ENCODE results near the gene FETUB. TPM values are rescaled to one million over a fixed set of nuclear protein-coding genes. Genes with fewer than 3 reads are reported as not detected.

FETUB gene
- total RNA-seq, 2 experiments from 2014 or later = not detected

DNA sequence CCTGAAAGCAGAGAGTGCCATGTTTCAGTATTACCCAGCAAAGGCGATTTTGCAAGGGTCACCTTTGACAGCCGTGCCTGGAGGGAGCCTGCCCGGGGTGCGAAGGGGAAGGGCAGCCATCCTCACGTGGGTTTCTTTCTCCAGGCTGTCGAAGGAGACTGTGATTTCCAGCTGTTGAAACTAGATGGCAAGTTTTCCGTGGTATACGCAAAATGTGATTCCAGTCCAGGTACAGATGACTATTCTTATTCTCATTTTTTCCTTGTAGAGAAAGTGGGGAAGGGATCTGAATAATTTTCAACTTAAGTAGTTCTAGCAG lies 23.9 kb upstream of the FETUB start:
- Histone ChIP-seq H3K36me3 (ENCODE audit: insufficient read depth, low read length) (no peaks in the 10 kb centered on the region), H3K4me1 (ENCODE audit: insufficient read depth, low read length, poor library complexity, severe bottlenecking) (peaks cover 18% of the 10 kb centered on the region), H3K79me2 (ENCODE audit: insufficient read depth, low read depth, low read length) (no peaks in the 10 kb centered on the region), H3K9me2 (ENCODE audit: insufficient read depth, low read length) (no peaks in the 10 kb centered on the region), H3K4me3 (ENCODE audit: low read depth, low read length, poor library complexity, severe bottlenecking) (no peak overlapping the region), H3K27ac (ENCODE audit: low read depth, low read length, poor library complexity, severe bottlenecking) (no peak overlapping the region), H2AFZ (ENCODE audit: low read length) (no peak overlapping the region), H3K4me2 (ENCODE audit: low read length) (no peak overlapping the region), H3K9me3 (ENCODE audit: low read length) (no peaks in the 10 kb centered on the region), H4K20me1 (ENCODE audit: insufficient read depth, low read length) (no peaks in the 10 kb centered on the region)
- BruUV-seq (replicated peaks) = no TSS peak
- TF ChIP-seq, protein P1, sequence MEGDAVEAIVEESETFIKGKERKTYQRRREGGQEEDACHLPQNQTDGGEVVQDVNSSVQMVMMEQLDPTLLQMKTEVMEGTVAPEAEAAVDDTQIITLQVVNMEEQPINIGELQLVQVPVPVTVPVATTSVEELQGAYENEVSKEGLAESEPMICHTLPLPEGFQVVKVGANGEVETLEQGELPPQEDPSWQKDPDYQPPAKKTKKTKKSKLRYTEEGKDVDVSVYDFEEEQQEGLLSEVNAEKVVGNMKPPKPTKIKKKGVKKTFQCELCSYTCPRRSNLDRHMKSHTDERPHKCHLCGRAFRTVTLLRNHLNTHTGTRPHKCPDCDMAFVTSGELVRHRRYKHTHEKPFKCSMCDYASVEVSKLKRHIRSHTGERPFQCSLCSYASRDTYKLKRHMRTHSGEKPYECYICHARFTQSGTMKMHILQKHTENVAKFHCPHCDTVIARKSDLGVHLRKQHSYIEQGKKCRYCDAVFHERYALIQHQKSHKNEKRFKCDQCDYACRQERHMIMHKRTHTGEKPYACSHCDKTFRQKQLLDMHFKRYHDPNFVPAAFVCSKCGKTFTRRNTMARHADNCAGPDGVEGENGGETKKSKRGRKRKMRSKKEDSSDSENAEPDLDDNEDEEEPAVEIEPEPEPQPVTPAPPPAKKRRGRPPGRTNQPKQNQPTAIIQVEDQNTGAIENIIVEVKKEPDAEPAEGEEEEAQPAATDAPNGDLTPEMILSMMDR (conservative IDR thresholded peaks at IDR 0.05; ENCODE audit: low read length) = no peak
- no peak for TF ChIP-seq EZH2phosphoT487 (IDR thresholded peaks at IDR 0.05; ENCODE audit: borderline replicate concordance, low read depth, low read length)
- intact Hi-C loops (cut with micrococcal nuclease; ENCODE audit: unreplicated experiment) = loop anchor here (5.0 kb wide), 2 partner anchors 141 to 551 kb away; no protein-coding TSS in a partner anchor
- DNase-seq (ENCODE audit: low spot score) = no peak
- POLR2A ChIA-PET = interaction anchor here (0.5 to 1.5 kb wide), 6 partner anchors 21 to 191 kb away, joined by 3 to 5 read pairs (median 4); no protein-coding TSS in a partner anchor
- CTCF ChIA-PET (ENCODE audit: unreplicated experiment) = interaction anchor here (1.0 kb wide), 2 partner anchors 49 kb away, joined by 3 read pairs; no protein-coding TSS in a partner anchor

DNA sequence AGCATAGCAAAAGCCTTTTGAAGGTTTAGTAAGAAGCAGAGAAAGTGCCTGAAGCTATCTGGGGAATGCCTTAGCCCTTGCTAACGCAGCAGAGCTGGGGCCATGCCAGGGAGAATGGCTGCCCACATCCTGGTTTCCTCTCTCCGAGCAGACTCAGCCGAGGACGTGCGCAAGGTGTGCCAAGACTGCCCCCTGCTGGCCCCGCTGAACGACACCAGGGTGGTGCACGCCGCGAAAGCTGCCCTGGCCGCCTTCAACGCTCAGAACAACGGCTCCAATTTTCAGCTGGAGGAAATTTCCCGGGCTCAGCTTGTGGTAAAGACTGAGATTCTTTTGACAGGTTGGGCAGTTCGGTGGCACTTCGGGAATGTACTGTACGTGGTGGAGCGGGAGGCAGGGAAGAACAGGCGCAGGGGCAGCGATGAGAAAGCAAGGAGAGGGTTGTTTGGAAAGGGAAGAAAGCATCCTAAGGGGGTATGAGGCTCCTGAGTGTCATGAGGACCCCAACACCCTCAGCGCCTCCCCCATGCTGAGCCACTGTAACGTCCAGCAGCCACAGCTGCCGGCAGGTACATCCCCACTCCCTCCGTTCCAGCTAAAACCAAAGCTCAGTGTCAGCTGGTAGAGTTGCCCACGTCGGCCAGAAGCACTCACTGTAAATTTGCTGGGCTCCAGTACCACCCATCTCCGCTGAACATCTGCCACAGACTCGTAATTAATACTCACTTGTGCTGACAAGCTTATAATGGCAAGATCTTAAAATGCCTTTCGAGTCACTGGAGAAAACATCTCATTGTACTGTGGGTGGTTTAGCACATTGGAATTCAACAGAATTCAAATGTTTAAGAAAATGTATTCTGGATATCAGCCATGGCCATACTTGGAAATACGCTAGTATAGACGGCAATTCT lies 22.9 kb upstream of the FETUB start:
- H3K9me3 ChIP-seq (ENCODE audit: low read length) = no peaks in the 10 kb centered on the region
- peak overlapping the region; percentile 12 for H3K4me3 ChIP-seq (ENCODE audit: low read depth, low read length, poor library complexity, severe bottlenecking)
- CTCF ChIA-PET (ENCODE audit: unreplicated experiment) = interaction anchor here (0.6 to 1.0 kb wide), 4 partner anchors 36 to 205 kb away, joined by 3 to 4 read pairs (median 3); no protein-coding TSS in a partner anchor
- POLR2A ChIA-PET = interaction anchor here (0.6 to 1.5 kb wide), 7 partner anchors 20 to 178 kb away, joined by 3 to 5 read pairs (median 3); no protein-coding TSS in a partner anchor
- H4K20me1 ChIP-seq (ENCODE audit: insufficient read depth, low read length) = no peaks in the 10 kb centered on the region
- intact Hi-C loops (cut with micrococcal nuclease; ENCODE audit: unreplicated experiment) = loop anchor here (5.0 kb wide), 2 partner anchors 140 to 550 kb away; no protein-coding TSS in a partner anchor
- no TSS peak for BruUV-seq (replicated peaks)
- no peaks in the 10 kb centered on the region for H3K9me2 ChIP-seq (ENCODE audit: insufficient read depth, low read length)
- H2AFZ ChIP-seq (ENCODE audit: low read length) = peak overlapping the region; percentile 50
- no peaks in the 10 kb centered on the region for H3K79me2 ChIP-seq (ENCODE audit: insufficient read depth, low read depth, low read length)
- peak; percentile 77 for DNase-seq (ENCODE audit: low spot score)
- H3K27ac ChIP-seq (ENCODE audit: low read depth, low read length, poor library complexity, severe bottlenecking) = no peak overlapping the region
- peak overlapping the region; percentile 48; the same call in 1 of the 2 replicates for H3K4me2 ChIP-seq (ENCODE audit: low read length)
- TF ChIP-seq, protein P1 (conservative IDR thresholded peaks at IDR 0.05; ENCODE audit: low read length) = peak; percentile 92
- TF ChIP-seq EZH2phosphoT487 (IDR thresholded peaks at IDR 0.05; ENCODE audit: borderline replicate concordance, low read depth, low read length) = no peak
- peaks cover 18% of the 10 kb centered on the region for H3K4me1 ChIP-seq (ENCODE audit: insufficient read depth, low read length, poor library complexity, severe bottlenecking)
- H3K36me3 ChIP-seq (ENCODE audit: insufficient read depth, low read length) = no peaks in the 10 kb centered on the region

All from OCI-LY7 (cell line).